Nucleus accumbens (tissue), 56 donors: ENCODE measurements around the gene AFM.
"Not testable (repeated sequence)": the region's sequence is repeated elsewhere in the genome, so short reads cannot be mapped to it uniquely, and the experiment has no call there.

Experiments
- DNase-seq, 56 donors: peaks; one replicate each; lab custom pipeline; 2025; lab: John Stamatoyannopoulos, UW

Gene AFM

GRCh38 chr4:73499996-73500765 is 18.6 kb downstream of the AFM start:
- DNase-seq: no peak

GRCh38 chr4:73501664-73502265 is 20.2 kb downstream of the AFM start:
- DNase-seq: no peak

- DNase-seq: no peak
Observed at GRCh38 chr4:73505567-73505966, 24.0 kb downstream of the AFM start.

- no peak for DNase-seq
Observed at GRCh38 chr4:73507541-73507940, 26.0 kb downstream of the AFM start.

GRCh38 chr4:73508651-73509050 is 27.1 kb downstream of the AFM start:
- no peak for DNase-seq

- no peak for DNase-seq
Observed at GRCh38 chr4:73518340-73518739, 36.8 kb downstream of the AFM start.

- DNase-seq: no peak
Observed at GRCh38 chr4:73520821-73521220, 39.3 kb downstream of the AFM start.

- no peak for DNase-seq
Observed at GRCh38 chr4:73523126-73523525, 41.6 kb downstream of the AFM start.

GRCh38 chr4:73525611-73526010 is 44.1 kb downstream of the AFM start:
- DNase-seq: no peak

- DNase-seq: no peak
Observed at GRCh38 chr4:73527196-73527595, 45.7 kb downstream of the AFM start.

- no peak for DNase-seq
Observed at GRCh38 chr4:73528171-73528570, 46.6 kb downstream of the AFM start.

GRCh38 chr4:73533515-73534422 is 52.2 kb downstream of the AFM start:
- no peak for DNase-seq

- DNase-seq: no peak
Observed at GRCh38 chr4:73538162-73538561, 56.6 kb downstream of the AFM start.

- DNase-seq: no peak
Observed at GRCh38 chr4:73539386-73539785, 57.8 kb downstream of the AFM start.

- DNase-seq: no peak
Observed at GRCh38 chr4:73540826-73541225, 59.3 kb downstream of the AFM start.

GRCh38 chr4:73541251-73541650 is 59.7 kb downstream of the AFM start:
- no peak for DNase-seq

- DNase-seq: no peak
Observed at GRCh38 chr4:73544620-73545019, 63.1 kb downstream of the AFM start.

GRCh38 chr4:73550865-73551264 is 69.3 kb downstream of the AFM start:
- not testable (repeated sequence) for DNase-seq
